ENCODE data around the gene SPOPL.
A peak's percentile ranks its signal among the peaks of the same experiment; 100 is the strongest.
"Not testable (repeated sequence)": the region's sequence is repeated elsewhere in the genome, so short reads cannot be mapped to it uniquely, and the experiment has no call there.

The SPOPL gene

DNA sequence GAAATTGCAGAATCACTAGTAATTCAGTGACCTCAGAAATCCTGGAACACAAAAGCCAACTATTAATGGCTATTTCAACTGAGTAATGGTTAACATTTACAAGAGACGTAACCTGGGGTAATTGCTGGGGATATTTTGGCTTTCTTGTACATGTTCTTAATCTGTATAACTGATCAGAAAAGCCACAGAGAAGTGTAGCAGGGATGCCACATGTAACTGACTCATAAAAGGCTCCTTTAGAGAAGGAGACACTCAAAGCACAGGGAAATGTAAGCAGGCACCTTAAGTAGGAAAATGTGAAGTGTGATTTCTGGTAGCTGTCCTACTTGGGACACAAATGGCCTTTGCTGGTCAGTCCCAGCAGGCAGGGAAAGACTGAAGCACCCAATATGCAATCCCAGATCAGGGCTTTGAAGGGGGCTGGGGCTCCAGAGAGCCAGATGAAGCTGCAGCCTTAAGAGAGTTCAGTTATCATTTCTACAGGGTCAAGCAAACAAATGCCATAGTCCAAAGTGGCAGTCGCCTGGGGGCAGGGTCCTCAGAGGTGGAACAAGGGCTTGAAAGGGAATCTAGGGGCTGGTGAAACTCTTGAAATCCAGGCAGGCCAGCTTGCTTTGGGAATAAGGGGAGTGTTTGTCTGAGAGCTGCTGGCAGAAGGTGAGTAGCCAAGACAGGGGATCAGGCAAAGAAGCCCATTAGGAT is 7.2 kb upstream of the SPOPL start:
- DNase-seq, result no peak

DNA sequence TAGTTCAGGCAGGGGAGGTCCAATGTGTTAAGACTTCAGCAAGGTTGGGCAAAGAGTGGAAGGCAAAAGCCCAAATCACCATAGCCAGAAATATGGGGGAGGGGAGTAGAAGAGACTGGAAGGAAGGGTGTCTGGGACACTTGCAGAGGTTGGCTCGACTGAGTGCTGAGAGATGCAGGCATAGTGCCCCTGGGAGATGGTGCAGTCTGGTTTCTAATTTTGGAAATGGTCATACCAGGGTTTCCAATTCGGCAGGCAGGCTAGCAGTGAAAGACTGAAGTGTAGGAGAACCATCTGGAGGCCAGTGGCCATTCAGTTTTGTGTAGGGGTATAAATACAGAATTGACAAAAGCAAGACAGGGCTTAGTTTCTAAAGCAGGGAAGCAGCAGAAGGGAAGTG is 6.2 kb upstream of the SPOPL start:
- DNase-seq, result no peak

DNA sequence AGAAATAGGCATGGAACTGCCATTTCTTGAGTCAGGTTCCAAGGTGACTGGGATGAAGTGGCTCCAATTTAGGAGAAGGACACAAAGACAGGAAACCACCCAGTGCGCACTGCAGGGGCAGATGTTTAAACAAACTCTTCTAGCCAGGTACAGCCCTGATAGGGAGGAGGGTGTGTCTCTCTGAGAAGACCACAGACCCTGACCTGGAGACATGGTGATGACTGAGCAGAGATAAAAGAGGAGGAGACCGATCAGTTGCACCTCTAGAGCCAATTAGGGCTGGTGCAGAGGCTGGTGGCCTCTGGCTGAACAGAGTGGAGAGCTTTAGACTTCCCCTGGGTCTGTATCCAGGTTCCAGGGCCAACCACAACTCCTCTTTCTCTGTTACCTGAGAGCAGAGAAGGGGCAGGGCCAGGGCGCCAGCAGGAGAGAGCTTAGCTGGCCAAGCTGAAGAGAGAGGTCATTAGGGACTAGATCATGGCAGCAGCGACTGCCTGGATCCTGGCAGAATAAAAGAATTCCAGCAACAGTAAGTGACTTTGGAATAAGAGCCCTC is 5.4 kb upstream of the SPOPL start:
- DNase-seq, result no peak

DNA sequence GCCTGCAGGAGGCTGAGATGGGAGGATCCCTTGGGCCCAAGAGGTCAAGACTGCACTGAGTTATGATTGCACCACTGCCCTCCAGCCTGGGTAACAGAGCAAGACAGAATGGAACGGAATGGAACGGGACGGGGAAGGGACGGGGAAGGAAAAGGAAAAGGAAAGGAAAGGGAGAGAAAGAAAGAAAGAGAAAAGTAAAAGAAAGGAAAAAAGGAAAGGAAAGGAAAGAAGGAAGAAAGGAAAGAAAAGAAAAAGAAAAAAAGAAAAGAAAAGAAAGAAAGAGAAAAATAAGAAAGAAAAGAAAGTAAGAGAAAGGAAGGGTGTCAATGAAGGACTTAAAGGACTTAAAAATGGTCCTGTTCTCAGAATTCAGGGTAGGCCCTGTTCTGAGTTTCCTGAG is 4.3 kb upstream of the SPOPL start:
- DNase-seq, result no peak

DNA sequence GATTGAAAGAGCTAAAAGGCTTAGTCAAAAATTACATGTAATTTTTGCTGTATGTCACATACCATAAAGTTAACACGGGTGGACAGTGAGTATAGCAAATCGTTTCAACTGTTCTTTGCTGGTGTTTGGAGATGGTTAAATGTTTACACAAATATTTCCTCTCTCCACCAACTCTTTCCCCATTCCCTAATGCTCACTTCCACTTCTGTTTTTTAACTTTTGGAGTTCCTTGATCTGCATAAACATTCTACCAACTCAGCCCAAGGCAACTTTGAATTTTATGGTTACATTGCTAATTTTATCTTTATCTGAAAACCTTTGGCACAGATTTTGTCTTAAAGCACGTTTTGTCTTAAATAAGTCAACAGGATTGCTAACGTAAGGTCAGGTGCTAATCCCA is 1.9 kb upstream of the SPOPL start:
- no peak for DNase-seq

DNA sequence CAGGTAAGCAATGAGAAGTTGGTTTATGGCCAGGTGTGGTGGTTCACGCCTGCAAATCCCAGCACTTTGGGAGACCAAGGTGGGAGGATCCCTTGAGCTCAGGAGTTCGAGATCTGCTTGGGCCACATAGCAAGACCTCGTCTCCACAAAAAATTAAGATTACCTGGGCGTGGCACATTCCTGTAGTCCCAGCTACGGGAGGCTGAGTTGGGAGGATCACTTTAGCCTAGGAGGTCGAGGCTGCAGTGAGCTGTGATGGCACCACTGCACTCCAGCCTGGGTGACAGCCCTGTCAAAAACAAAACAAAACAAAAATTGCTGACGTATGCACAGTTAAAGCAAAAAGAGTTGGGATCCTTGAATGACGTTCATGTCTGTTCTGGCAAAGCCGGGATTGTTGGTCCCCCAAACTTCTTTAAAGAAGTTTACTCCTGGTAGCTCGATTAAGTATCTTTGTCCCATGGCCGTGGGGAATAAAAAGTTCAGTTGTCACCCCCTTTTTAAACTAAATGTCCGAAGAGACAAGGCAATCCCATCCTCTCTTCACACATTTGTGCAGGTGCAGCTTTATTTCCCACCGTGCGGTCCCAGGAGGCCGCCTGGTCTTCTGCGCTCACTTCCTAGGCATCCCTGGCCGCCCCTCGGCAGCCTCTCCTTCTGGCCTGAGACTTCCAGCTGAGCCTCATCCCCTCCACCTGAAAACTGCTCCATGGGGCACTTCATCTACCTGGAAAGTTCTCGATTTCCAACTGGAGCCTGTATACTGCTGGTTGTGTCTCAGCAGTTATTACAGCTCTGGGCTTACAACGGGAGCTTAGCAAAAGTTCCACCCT is 762 bp upstream of the SPOPL start:
- DNase-seq, result no peak

DNA sequence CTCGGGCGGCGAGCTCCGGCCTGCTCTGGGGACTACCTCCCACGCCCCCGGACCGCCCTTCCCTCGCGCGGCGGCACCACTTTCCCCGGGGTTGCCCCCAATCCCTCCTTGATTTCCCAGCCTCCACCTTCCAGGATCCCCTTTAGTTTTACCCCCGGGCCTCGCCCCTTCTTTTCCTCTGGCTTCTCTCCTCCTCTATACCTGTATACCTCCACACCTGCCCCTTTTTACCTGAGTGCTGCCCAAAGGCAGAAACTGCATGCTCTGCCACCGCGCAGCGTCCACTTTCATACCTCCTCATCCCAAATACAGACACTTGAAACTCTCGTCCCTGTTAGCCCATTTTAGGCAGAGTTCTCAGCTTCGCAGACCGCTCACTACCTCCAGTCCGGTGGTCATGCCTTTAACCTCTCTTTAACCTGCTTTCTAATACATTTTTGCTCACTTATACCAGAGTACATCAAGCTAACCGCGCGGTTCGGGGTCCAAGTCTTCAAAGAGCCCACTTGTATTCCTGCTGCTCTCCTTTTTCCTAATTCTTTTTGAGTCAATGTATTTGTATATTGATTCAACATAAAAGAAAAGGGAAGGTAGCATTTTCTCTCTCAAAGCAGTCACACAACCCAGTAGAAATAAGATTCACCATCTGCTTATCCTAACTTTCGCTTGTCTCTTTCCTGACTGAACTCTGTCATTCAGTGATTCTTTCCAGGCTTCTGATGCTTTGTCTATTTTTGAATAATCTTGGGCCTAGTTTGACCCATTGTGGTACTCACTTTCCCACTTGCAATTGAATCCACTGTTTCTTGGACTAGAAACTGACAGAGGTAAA is 901 bp downstream of the SPOPL start:
- peak; percentile 59 for DNase-seq

DNA sequence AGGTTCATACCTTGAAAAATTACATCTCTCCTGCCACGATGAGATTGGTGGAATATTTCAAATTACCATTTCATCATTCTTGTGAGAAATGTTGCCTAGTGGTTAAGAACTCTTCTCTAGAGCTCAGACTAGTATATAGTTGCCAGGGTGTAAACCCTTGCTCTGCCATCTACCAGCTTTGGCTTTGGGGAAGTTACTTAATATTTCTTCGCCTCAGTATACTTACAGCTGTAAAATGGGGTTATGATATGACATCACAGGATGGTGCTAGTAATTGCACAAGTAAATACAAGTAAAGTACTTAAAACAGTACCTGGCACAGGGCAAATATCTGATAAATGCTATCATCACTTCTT is 1.5 kb downstream of the SPOPL start:
- DNase-seq, result no peak

DNA sequence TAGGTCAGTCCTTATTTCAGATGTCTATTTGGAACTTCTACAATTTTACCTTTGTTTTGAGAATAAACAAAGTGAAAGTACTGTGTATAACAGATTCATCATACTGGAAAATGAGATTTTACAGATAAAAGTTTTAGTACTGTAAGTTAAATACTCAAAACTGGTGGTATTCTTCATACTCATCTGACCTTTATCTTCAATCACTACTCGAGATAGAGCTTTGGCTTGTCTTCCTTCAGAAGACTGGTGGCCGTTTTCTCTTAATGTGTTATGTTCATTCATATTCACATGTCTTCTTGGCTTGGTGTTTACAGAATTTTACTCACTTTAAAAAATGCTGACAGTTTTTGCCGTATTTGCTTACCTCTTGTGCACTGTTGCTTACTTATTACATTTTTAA is 2.1 kb downstream of the SPOPL start:
- no peak for DNase-seq

DNA sequence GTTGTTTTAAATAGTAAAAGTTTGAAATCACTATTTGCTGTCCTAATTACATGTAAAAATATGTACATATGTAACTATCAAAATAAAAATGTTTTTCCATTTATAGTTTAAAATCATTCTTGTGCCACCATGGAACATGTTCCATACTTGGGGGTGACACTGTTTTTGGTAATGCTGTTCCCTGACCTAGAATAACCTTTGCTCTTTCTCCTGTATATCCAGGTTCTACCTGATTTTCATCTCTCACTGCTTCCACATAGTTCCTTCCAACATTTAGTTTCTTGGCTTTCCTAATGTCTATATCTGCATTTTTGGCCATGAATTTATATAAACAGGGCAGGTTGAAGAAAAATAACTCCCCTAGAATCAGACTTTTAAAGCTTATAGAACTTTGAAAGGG is 2.5 kb downstream of the SPOPL start:
- DNase-seq, result no peak

DNA sequence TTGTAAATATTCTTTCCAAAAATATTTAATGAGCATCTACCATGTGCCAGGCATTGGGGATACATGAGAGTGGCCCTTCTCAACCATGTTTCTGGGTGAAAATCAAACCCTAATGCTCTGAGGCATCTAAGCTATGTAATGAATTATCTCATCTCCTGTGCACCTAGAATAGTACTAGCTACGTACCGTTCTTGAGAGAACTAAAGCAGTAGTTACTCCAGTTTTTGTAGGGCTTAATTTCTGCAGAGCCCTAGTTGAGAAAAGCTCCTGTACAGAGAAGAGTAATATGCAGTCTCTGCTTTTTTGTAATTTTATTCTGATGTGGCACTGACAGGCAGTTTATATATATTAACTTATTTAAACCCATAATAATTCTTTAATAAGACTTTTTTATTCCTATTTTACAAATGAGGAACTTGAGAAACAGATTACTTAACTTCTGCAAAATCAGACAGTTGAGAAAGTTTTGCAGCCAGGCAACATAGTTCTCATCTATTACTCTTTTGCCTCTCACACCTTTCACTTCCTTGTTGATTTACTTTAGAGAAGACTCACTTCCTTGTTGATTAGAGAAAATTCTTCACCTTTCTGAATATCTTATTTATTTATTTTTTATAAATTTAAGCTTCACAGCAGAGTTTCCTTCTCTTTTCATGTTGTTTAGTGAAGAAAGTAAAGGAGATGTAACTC is 3.1 kb downstream of the SPOPL start:
- no peak for DNase-seq

DNA sequence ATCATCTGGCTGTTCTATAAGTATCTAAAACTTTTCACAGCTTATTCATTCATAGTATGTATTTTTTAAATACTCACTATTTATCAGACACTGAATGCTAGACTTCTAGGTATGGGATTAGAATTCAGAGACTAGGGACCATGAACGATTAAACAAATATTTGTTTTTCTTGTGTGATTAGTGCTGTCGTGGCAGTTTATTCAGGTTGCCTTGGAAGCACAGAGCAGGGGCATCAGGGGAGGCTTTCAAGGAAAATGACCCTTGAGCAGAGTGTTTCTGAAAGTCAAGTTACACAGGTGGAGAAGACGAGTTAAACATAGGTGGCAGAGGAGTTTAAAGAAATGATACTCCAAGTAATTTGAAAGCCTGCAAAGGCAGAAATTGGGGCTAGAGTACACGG is 5.7 kb downstream of the SPOPL start:
- DNase-seq, result no peak

DNA sequence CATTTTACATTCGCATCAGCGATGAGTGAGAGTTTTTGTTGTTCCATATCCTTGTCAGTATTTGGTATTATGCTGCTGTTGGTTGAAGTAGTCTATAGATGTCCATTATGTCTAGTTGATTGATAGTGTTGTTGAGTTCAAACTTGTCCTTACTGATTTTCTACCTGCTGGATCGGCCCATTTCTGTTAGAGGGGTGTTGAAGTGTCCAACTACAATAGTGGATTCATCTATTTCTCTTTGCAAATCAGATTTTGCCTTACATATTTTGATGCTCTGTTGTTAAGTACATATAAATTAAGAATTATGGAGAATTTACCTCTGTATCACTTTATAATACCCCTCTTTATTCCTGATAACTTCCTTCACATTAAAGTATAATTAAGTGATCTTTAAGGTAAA is 8.7 kb downstream of the SPOPL start:
- no peak for DNase-seq

DNA sequence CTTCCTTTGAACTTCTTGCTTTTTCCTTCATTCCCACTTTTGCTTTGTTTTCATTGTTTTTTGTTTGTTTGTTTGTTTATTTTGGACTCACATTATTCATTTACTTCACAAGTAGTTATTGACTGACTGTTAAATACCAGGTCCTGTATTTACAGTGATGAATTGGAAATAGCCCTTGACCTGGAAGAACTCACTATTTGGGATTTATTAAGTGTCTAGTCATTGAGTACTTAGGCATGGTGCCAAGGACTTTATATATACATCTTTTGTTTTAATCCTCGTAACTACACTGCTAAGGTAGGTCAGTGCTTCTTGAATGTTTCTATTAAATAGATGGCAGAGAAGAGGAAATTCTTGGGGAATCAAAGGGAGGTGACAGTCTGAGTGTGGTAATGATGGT is 11.1 kb downstream of the SPOPL start:
- no peak for DNase-seq

DNA sequence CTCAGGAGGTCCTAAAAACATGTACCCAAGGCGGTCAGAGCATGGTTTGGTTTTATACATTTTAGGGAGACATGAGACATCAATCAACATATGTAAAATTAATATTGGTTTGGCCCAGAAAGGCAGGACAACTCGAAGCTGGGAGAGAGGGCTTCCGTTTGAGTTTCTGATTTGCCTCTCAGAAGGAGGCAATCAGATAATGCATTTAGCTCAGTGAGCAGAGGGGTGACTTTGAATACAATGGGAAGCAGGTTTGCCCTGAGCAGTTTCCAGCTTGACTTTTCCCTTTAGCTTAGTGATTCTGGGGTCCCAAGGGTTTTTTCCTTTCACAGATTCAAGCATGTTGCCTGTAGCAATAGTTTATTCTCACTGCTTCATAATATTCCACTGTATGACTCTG is 12.6 kb downstream of the SPOPL start:
- no peak for DNase-seq

DNA sequence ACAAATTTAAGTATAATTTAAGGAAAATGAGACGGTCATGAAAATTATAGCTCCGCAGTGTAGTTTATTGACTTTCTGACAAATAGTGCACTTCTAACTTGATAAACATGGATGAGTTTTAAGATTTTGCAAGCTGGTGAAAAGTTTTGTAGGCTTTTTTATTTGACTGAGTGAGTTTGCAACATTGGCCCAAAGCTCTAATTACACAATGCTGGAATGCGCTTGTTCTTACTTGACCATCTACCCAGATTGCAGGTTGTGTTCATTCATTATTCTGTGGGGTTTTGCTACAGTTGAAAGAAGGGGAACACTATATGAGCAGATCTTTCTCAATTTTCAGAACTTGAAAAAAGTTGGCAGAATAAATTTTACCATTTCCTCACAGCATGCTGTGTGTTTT is 13.5 kb downstream of the SPOPL start:
- DNase-seq, result no peak

DNA sequence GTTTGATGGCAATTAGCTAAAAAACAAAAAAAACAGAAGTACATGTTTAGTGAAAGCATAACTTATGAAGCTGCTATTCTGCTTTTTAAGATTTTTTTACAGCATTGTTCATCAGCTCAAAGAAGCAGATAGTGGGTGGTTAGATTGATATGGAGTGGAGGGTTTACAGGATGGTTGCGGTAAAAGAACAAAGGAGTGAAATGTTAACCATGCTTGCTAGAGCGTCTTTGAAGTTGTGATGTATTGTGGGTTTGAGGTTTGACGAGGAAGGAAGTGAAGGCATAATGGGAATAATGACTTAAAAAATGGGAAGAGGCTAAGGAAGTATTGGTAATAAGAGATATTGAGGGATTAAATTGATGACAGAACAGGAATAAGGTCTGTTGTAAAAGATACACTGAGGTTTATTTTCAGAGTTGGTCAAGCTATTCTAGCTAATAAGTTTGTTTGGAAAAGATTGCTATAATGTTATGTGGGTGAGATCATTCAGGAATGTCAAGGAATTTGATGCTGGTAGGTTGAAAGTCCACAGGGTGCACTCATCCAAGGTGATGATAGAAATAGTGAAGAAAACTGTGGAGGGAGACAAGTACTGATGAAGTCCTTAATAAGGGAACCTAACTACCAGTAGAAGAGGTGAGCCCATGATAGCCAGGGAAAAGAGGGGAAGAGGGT is 14.6 kb downstream of the SPOPL start:
- DNase-seq, result no peak

DNA sequence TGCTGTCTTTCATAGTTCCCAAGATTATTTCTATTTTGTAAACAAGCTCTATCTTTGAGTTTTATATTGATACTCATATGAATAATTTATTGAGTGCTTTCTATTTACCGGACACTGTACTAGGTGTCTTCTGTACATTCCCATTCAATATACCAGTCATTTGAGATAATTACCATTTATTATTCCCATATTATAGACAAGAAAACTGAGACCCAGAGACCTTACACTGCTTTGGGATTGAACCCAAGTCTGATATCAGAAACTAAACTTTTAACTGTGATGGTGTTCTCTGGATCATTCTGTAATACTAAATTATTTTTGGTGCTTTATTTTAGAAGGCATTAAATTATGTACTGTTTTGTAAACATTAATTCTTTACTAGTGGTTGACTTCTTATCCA is 17.3 kb downstream of the SPOPL start:
- DNase-seq, result no peak

DNA sequence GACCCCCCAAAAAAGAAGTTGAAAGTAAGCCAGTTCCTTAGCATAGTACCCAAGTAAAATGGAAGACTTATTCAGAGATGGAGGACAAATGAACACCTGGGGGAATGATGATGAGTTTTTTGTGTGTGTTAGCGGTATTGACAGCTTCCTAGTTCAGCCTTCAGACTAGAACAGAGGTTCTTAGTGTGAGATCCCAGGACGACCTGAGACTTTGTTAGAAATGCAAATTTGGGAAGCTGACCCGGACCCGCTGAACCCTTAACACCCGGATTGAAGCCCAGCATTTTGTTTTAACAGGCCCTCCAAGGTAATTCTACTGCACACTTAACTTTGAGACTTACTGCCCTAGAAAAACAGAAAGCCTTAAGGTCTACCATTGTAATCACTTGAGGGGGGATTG is 20.3 kb downstream of the SPOPL start:
- DNase-seq, result no peak

DNA sequence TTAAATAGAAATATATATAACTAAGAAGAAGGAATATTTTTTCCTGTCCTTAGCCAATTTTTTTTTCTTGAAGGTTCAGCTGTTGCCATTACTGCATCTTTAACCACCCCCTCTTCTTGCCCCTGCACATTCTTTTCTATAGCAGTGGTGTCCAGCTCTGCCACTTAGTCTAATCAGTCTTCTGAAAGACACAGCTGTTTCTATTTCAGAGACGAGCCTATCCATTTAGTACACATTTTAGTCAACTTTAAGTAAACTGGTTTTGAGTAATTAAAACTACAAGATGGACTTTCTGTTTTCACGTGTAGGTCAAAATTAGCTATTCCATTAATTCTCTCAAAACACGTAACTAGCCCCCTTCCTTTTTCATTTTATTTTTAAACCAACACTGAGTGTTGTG is 21.0 kb downstream of the SPOPL start:
- DNase-seq, result no peak

DNA sequence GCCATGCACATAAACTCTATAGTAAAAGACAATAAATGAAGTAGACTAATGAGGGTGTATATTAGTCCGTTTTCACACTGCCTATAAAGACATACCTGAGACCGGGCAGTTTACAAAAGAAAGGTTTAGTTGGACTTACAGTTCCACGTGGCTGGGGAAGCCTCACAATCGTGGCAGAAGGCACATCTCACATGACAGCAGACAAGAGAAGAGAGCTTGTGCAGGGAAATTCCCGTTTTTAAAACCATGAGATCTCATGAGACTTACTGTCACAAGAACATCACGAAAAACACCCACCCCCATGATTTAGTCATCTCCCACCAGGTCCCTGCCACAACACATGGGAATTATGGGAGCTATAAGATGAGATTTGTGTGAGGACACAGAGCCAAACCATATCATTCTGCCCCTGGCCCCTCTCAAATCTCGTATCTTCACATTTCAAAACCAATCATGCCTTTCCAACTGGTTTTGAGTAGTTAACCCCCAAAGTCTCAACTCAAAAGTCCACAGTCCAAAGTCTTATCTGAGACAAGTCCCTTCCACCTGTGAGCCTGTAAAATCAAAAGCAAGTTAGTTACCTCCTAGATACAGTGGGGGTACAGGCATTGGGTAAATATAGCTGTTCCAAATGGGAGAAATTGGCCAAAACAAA is 21.6 kb downstream of the SPOPL start:
- DNase-seq, result not testable (repeated sequence)

DNA sequence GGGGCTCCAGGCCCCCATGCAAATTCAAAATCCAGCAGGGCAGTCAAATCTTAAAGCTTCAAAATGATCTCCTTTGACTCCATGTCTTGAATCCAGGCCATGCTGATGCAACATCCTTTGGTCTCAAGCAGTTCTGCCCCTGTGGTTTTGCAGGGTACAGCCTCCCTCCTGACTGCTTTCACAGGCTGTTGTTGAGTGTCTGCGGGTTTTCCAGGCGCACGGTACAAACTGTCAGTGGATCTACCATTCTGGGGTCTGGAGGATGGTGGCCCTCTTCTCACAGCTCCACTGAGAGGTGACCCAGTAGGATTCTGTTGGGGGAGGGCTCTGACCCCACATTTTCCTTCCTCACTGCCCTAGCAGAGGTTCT is 22.1 kb downstream of the SPOPL start:
- DNase-seq, result not testable (repeated sequence)

All from retina (tissue), 1 donor.